ENCODE data around the gene PIK3CG.
"Not testable (repeated sequence)": the region's sequence is repeated elsewhere in the genome, so short reads cannot be mapped to it uniquely, and the experiment has no call there.

The PIK3CG gene

DNA sequence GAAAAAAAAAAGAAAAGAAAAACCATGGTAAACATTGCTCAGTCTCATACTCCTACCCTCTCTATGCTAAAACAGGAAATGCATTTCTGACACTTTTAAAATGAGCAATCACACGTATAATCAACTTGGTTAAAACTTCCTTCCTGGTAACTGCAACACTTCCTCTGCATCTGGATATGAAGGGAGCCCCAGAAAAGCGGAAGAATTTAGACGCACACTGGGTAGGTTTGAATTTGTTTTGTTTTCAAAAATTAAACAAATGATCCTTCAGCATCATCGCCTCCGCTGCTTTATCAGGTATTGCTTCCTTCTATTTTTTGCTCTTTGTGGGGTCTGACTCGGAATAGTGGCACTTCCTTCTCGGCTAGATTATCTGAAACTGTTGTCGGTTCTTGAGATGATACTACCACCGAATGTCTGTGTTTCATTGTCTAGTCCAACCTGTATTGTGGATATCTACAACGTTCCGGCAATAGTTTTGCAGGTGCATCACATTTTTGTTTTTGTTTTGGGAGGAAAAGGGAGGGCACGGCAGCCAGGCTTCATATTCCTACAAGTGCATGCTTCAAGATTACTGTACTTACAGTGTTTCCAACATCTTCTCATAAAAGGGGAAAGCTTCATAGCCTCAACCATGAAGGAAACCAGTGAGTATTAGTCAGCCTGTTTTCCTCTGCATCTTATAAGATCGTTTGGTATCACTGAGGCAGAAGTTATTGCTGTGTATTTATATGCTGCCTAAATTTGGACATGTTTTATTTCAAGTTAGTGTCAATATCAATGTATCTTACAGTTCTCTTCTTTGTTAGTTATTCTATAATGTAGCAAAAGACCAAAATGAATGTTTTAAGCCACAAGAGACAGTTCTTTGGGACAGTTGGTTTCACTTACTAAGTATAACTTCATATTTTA lies at the start of gene PIK3CG:
TSS of gene PIK3CG (plus strand) at position 153 of the 912 bp plus-strand sequence. CDS start 2,280 bp downstream, outside the sequence.
- peak; percentile 81 for DNase-seq (ENCODE audit: low spot score)

- DNase-seq (ENCODE audit: low spot score), result no peak
These were observed 48.0 kb upstream of the PIK3CG start for GRCh38 chr7:106817098-106817497.

- no peak for DNase-seq (ENCODE audit: low spot score)
These were observed 46.3 kb upstream of the PIK3CG start for GRCh38 chr7:106818736-106819135.

DNA sequence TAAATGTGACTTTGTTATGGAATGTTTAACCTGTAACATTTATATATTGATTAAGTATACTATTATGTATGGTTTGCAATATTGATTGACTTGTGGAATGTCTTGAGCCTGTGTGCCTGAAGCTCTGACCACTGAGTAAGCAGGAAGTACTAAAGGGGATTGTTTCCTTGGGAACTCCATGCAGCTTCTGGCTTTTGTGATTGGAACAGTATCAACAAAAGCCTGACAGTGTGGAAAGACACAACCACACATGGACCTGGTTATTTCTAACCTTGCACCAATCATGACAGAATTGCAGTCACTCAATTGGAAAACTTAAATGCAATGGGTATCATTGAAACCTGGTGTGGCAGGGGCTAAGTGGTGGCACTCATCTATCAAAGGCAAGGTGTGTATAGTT lies 45.5 kb upstream of the PIK3CG start:
- DNase-seq (ENCODE audit: low spot score), result no peak

DNA sequence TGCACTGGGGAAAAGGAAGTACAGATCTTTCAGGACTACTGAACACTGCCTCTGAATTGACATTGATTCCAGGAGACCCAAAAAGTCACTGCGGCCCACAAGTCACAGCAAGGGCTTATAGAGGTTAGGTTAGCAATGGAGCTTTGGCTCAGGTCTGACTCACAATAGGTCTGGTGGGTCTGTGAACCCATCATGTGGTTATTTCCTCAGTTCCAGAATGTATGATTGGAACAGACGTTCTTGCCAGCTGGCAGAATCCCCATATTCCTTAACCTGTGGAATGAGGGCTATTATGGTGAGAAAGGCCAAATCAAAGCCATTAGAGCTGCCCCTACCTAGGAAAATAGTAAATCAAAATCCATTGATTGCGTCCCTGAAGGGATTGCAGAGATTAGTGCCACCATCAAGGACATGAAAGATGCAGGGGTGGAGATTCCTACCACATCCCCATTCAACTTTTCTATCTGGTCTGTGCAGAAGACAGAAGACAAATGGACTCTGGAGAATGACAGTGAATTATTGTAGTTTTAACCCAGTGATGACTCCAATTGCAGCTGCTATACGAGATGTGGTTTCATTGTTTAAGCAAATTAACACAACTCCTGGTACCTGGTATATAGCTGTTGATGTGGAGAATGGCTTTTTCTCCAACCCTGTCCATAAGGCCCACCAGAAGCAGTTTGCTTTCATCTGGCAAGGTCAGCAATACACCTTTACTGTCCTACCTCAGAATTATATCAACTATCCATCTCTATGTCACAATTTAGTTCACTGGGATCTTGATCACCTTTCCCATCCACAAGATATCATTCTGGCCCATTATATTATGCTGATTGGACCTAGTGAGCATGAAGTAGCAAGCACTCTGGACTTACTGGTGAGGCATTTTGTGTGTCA lies 44.5 kb upstream of the PIK3CG start:
- DNase-seq (ENCODE audit: low spot score), result no peak

- DNase-seq (ENCODE audit: low spot score), result no peak
These were observed 41.5 kb upstream of the PIK3CG start for GRCh38 chr7:106823631-106824030.

GRCh38 chr7:106824458-106824857 lies 40.6 kb upstream of the PIK3CG start:
- no peak for DNase-seq (ENCODE audit: low spot score)

- DNase-seq (ENCODE audit: low spot score), result no peak
These were observed 37.5 kb upstream of the PIK3CG start for GRCh38 chr7:106827626-106828025.

- DNase-seq (ENCODE audit: low spot score), result no peak
These were observed 35.6 kb upstream of the PIK3CG start for GRCh38 chr7:106829496-106829895.

DNA sequence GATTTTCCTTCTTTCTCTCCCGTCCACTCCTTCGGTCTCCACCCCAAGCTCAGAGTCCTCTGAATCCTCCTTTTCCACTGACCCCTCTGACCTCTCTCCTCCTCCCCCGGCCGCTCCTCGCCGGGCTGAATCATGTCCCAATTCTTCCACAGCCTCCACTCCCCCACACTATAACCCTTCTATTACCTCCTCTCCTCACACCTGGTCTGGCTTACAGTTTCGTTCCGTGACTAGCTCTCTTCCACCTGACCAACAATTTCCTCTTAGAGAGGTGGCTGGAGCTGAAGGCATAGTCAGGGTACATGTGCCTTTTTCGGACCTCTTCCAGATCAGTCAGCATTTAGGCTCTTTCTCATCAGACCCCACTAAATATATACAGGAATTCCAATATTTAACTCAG lies 34.2 kb upstream of the PIK3CG start:
- DNase-seq (ENCODE audit: low spot score), result not testable (repeated sequence)

GRCh38 chr7:106836816-106837215 lies 28.3 kb upstream of the PIK3CG start:
- DNase-seq (ENCODE audit: low spot score), result no peak

GRCh38 chr7:106839511-106839910 lies 25.6 kb upstream of the PIK3CG start:
- DNase-seq (ENCODE audit: low spot score), result peak; percentile 41

GRCh38 chr7:106840342-106840741 lies 24.7 kb upstream of the PIK3CG start:
- no peak for DNase-seq (ENCODE audit: low spot score)

- no peak for DNase-seq (ENCODE audit: low spot score)
These were observed 23.1 kb upstream of the PIK3CG start for GRCh38 chr7:106841896-106842390.

GRCh38 chr7:106844279-106844997 lies 20.6 kb upstream of the PIK3CG start:
- no peak for DNase-seq (ENCODE audit: low spot score)

DNA sequence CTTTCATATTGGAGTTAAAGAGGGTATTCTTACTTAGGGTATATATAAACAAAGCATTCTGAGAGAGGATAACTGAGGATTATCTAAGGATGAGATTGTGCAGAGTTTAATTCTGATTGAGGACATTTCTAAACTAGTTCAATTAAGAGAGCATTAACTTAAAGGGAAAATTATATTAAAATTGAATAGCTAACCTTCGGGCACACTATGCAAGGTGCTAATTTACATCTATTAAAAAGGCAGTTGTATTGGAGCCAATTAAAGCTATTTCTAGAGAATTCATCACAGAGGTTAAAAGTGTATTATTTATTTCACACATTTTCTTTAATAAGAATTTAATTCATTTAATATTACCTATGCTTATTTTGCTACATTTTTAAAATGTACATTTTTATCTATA lies 17.0 kb upstream of the PIK3CG start:
- no peak for DNase-seq (ENCODE audit: low spot score)

DNA sequence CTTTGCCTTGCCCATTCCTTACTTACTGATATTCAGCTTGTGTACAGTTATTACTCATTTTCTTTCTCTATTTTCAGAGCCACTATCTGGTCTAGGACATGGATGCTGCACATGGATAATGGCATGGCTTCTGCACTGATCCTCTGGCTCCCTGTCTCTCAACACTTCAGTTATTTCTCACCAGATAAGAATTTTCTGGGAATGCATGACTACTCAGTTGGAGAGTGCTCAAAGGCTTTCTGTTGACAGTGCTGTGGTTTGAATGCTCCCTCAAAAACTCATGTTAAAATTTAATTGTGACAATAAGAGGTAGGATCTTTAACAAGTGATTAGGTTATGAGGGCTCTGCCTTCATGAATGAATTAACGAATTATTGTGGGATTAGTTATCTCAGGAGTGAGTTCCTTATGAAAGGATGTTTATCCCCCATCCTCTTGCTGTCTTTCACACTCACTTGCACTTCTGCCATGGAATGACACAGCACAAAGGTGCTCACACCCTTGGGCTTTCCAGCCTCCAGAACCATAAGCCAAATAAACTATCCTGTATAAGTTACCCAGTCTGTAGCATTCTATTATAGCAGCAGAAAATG lies 16.1 kb upstream of the PIK3CG start:
- no peak for DNase-seq (ENCODE audit: low spot score)

GRCh38 chr7:106851632-106852031 lies 13.4 kb upstream of the PIK3CG start:
- DNase-seq (ENCODE audit: low spot score), result not testable (repeated sequence)

GRCh38 chr7:106853250-106853908 lies 11.7 kb upstream of the PIK3CG start:
- DNase-seq (ENCODE audit: low spot score), result no peak

DNA sequence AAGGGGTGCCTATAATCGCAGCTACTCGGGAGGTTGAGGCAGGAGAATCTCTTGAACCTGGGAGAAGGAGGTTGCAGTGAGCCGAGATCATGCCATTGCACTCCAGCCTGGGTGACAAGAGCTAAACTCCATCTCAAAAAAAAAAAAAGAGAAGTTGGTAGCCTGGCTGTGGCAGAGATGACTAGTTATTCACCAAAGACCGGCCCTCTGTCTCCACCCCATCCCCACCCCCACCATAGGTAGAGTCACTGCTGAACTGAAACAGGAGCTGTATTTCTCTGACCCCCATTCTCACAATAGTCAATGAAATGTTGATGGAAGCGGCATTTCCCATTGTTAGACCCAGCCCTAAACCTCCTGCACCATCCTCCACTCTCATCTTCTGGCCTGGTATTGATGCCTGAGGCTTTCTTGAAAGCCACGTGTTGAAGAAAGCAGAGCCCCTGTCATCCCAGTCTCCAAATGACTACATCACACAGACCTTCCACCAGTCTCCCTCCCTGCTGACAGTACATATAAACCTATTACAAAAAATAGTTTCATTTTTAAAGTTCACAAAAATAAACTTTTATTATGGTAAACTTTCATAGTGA lies 9.4 kb upstream of the PIK3CG start:
- DNase-seq (ENCODE audit: low spot score), result no peak

All from germinal center (tissue), 1 donor.